ACC112 (cell line): ENCODE results near the gene HLF.
A peak's percentile ranks its signal among the peaks of the same experiment; 100 is the strongest.

Experiments
- H2AFZ ChIP-seq: fragments of 200-600 bp; sonication (generic); one replicate; pipeline ENCODE4 v1.6.0; 2017; ENCODE audit warnings: antibody characterized with exemption, low read length; ENCODE audit not compliant: unreplicated experiment
- H3K27ac ChIP-seq: fragments of 200-600 bp; sonication (generic); 2 replicates; pipeline ENCODE4 v1.5.1; 2014; ENCODE audit warnings: low read depth, mild to moderate bottlenecking, antibody characterized with exemption, low read length, moderate library complexity
- H3K27me3 ChIP-seq: fragments of 200-600 bp; sonication (generic); 2 replicates; pipeline ENCODE4 v1.6.1; 2014; ENCODE audit warnings: mild to moderate bottlenecking, antibody characterized with exemption, low read length, moderate library complexity, mixed read lengths; ENCODE audit not compliant: insufficient read depth
- H3K36me3 ChIP-seq: fragments of 200-600 bp; sonication (generic); 2 replicates; pipeline ENCODE4 v1.6.1; 2016; ENCODE audit warnings: mild to moderate bottlenecking, antibody characterized with exemption, low read length, moderate library complexity, mixed read lengths; ENCODE audit not compliant: insufficient read depth
- H3K4me1 ChIP-seq: fragments of 200-600 bp; sonication (generic); one replicate; pipeline ENCODE4 v1.6.1; 2016; ENCODE audit warnings: low read length, mixed read lengths; ENCODE audit not compliant: insufficient read depth, unreplicated experiment, control insufficient read depth
- H3K4me3 ChIP-seq: fragments of 200-600 bp; sonication (generic); 2 replicates; pipeline ENCODE4 v1.5.1; 2014; ENCODE audit warnings: mild to moderate bottlenecking, low read depth, low read length
- H3K79me2 ChIP-seq: fragments of 200-600 bp; sonication (generic); one replicate; pipeline ENCODE4 v1.6.0; 2016; ENCODE audit warnings: low read length; ENCODE audit not compliant: control insufficient read depth, unreplicated experiment, insufficient read depth

HLF gene

DNA sequence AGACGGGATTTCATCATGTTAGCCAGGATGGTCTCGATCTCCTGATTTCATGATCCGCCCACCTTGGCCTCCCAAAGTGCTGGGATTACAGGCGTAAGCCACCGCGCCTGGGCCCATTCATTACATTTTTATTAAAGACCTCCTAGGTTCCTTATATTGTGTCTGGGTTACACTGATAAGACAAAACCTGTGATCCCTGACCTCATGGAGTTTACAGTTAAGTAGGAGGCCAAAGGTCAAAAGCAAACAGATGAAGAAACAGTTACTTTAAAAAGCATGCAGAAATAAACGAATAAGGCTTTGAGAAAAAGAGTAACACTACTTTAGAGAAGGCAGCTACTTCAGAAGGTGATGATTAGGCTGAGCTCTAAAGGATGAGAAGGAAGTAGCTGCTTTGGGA lies 14.9 kb upstream of the HLF start:
- H3K27me3 ChIP-seq: peaks cover 76% of the 10 kb centered on the region
- H2AFZ ChIP-seq: no peak overlapping the region
- no peaks in the 10 kb centered on the region for H3K36me3 ChIP-seq
- H3K27ac ChIP-seq: no peak overlapping the region
- no peak overlapping the region for H3K4me3 ChIP-seq
- no peaks in the 10 kb centered on the region for H3K4me1 ChIP-seq
- no peaks in the 10 kb centered on the region for H3K79me2 ChIP-seq

DNA sequence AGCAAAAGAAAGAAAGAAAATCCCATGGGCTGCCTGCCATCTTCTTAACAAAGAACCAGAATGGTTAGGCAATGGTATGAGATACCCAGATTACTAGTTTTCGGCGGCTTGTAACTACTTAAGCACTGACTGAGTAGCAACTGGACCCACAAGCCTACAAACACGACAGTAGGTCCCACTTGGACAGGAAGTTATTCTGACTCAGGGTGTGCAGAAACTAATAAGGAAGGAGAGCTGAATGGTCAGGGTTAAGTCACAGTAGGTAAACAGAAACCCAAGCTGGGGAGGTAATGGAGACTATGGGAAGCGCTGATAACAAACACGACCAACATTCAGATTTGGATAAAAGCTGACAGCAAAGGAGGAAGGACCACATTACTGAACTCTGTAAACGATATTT lies 10.4 kb upstream of the HLF start:
- peaks cover 72% of the 10 kb centered on the region for H3K27me3 ChIP-seq
- H3K4me1 ChIP-seq: no peaks in the 10 kb centered on the region
- no peaks in the 10 kb centered on the region for H3K36me3 ChIP-seq
- no peak overlapping the region for H2AFZ ChIP-seq
- H3K27ac ChIP-seq: no peak overlapping the region
- H3K79me2 ChIP-seq: no peaks in the 10 kb centered on the region
- no peak overlapping the region for H3K4me3 ChIP-seq

DNA sequence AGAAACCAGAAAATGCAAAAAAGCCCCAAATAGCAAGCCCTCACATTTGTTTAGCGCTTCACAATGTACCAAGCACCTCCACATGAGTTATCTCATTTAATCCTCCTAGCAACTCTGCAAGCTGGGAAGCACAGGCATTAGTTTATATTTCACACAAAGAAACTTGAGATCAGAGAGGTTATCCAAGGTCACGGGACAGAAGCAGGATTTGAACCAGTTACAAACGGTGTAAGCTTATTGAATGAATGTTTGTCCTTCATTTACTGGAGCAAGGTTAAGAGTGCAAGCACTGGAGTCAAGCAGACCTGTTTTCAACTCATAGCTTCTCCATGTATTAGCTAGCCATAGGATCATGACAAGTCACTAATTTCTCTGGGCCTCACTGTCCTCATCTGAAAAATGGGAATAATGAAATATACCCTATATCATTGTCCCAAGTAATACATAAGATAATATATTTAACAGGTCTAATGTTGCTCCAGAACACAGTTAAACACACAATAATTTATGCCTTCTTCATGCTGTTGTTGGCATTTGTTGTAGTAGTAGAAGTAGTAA lies 6.1 kb upstream of the HLF start:
- no peaks in the 10 kb centered on the region for H3K36me3 ChIP-seq
- no peak overlapping the region for H3K27ac ChIP-seq
- peaks cover 89% of the 10 kb centered on the region for H3K27me3 ChIP-seq
- no peak overlapping the region for H3K4me3 ChIP-seq
- no peaks in the 10 kb centered on the region for H3K4me1 ChIP-seq
- H3K79me2 ChIP-seq: no peaks in the 10 kb centered on the region
- H2AFZ ChIP-seq: no peak overlapping the region

DNA sequence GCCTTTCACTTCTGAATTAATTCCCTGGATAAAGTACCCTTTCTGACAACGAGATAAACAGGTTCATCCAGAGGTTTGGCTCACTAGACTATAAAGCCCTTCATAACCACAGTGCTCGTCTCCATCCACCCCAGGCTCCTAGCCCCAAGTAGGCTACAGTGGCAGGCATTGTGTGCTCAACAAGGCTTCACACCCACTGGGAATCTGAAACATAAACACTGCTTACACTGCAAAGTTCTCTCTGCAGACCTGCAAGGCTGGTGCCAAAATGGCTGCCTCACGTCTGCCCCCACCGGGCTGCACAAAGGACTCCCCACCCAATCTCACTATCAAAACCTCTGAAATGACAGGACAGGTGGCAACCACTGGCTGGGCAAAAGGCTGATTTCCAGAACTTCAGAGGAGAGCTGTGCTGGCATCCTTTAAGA lies 5.1 kb upstream of the HLF start:
- Histone ChIP-seq H3K4me1 (no peaks in the 10 kb centered on the region), H3K36me3 (no peaks in the 10 kb centered on the region), H3K4me3 (no peak overlapping the region), H2AFZ (no peak overlapping the region), H3K27ac (no peak overlapping the region), H3K79me2 (no peaks in the 10 kb centered on the region), H3K27me3 (peaks cover 91% of the 10 kb centered on the region)

DNA sequence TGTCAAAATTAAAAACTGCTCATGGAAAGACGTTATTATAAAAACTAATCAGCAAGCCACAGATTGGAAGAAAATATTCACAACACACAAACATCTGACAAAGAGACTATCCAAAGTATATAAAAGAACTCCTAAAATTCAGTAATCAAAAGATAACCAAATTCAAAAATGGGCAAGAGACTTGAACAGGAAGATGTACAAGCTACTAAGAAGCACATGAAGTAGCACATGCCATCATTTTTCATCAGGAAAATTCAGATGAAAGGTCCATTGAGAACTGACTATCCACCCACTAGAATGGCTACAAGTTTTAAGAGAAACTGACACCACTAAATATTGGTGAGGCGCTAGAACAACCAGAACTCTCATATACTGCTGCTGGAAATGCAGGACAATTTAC lies 3.4 kb upstream of the HLF start:
- no peaks in the 10 kb centered on the region for H3K36me3 ChIP-seq
- H3K4me1 ChIP-seq: peaks cover 4% of the 10 kb centered on the region
- H3K27me3 ChIP-seq: peaks cover 88% of the 10 kb centered on the region
- no peak overlapping the region for H2AFZ ChIP-seq
- no peaks in the 10 kb centered on the region for H3K79me2 ChIP-seq
- no peak overlapping the region for H3K4me3 ChIP-seq
- no peak overlapping the region for H3K27ac ChIP-seq

DNA sequence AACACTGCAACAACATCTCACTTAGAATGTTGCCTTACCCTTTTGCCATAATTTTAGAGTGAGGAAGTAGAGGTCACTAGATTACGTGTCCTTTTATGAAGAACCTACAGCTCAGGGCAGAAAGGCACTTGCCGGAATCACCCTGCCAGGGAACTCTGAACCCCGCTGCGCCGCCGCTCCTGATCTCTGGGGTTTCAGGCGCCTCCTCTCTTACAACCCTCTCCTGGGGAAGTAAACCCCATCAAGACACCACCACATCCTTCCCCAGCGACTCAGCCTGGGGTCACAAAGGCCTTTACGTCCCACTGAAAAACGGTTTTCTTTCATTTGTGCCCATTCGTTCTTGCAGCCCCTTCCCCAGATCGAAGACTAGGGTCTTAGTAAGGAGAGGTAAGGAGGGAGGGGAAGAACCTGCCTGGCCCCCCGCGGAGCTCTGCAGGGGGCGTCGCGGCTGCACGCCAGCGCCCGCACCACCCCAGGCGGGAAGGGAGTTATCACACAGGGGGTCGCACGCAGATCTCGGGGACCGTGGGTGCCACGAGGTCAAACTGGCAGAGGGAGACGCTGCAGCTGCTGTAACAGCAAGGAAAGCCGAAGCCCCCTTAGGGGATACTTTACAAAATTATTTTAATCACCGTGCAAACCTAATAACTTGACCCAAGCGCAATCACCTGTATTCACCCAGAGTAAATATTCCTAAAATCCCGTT lies 1.0 kb upstream of the HLF start:
- Histone ChIP-seq H3K79me2 (no peaks in the 10 kb centered on the region), H3K4me1 (peaks cover 4% of the 10 kb centered on the region), H3K36me3 (no peaks in the 10 kb centered on the region), H3K27me3 (peaks cover 94% of the 10 kb centered on the region), H3K4me3 (no peak overlapping the region), H2AFZ (no peak overlapping the region), H3K27ac (no peak overlapping the region)

DNA sequence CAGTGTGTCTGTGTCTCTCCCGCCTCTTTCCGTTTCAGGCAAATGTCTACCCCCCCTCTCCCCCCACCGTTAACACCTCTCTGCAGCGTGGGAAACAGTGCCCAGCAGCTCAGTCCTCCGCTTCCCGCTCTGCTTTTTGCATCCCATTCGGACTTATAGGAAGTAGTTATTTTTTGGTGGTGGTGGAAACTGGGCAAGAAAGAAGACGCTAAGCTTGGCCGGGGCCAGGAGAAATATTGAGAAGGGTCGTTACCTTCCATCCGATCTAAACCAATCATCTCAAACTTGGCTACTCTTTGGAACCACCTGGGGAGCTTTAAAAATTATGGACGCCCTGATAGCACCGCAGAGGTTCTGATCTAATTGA lies 499 bp upstream of the HLF start:
- peak overlapping the region; percentile 78 for H3K4me3 ChIP-seq
- H3K4me1 ChIP-seq: peaks cover 4% of the 10 kb centered on the region
- no peak overlapping the region for H3K27ac ChIP-seq
- peaks cover 94% of the 10 kb centered on the region for H3K27me3 ChIP-seq
- H3K79me2 ChIP-seq: no peaks in the 10 kb centered on the region
- H2AFZ ChIP-seq: no peak overlapping the region
- no peaks in the 10 kb centered on the region for H3K36me3 ChIP-seq

DNA sequence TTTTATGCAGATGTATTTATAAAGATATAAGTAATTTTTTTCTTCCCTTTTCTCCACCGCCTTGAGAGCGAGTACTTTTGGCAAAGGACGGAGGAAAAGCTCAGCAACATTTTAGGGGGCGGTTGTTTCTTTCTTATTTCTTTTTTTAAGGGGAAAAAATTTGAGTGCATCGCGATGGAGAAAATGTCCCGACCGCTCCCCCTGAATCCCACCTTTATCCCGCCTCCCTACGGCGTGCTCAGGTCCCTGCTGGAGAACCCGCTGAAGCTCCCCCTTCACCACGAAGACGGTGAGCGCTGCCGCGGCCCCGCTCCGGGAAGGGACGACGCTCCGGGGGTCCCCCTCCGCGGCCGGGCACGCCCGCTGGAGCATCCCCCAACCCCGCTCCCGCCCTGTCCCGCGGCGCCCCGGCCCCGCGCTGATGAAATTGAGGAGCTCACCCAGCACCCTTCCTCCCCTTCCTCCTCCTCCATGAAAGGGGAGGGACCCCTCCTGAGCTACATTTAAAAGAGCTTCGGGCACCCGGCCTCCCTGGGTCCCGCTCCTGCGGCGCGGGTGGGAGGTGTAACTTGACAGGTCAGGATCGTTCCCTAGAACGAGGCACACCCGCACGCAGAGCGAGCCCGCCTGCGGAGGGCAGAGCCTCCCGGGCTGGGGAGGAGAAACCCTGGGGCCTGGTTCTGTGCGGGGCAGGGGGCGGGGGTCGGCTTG lies 706 bp downstream of the HLF start:
- Histone ChIP-seq H2AFZ (peak overlapping the region; percentile 75), H3K27me3 (peaks cover 87% of the 10 kb centered on the region), H3K79me2 (no peaks in the 10 kb centered on the region), H3K36me3 (no peaks in the 10 kb centered on the region), H3K4me1 (peaks cover 4% of the 10 kb centered on the region), H3K27ac (no peak overlapping the region), H3K4me3 (peak overlapping the region; percentile 78)

DNA sequence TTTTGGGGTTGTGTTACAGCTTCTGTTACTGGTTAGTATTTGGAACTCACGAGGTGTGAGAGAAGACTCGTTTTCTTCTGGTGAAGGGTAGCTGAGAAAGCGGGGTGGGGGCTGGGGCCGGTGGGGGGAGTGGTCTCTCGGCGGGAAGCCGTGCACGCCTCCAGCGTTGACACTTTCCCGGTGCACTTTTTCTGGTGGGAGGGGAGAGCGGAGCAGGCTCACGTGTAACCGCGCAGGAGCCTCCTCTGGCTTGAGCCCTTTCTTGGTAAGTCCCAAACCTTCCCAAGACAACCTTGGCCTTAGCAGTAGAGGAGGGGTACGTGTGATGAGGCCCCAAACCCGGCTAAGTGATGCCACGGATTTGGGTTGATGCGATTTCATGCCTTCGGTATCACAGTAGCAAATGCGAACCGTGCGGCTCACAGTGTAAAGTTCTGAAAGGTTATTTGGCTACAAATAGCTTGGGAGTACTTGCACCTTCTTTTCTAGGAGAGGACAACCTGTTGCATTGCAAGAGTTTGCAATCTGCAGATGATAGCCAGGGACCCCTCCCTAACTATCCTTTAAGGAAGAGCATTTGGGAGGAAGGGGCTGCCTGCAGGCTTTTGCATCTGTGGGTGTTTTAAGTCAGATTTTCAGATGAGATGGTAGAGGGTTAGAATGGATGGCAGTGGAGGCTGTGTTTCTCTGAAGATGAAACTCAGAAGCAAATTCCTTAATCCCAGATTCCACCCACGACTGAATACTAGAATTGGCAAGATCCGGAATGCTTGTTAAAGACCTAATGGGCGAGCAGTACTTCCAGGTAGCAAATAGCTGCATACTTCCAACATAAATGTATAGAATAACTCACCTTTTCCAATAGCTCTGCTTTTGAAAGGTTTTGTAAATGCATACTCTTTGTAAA lies 1.5 kb downstream of the HLF start:
- peak overlapping the region; percentile 78 for H3K4me3 ChIP-seq
- no peaks in the 10 kb centered on the region for H3K79me2 ChIP-seq
- H2AFZ ChIP-seq: no peak overlapping the region
- H3K27me3 ChIP-seq: peaks cover 79% of the 10 kb centered on the region
- no peak overlapping the region for H3K27ac ChIP-seq
- no peaks in the 10 kb centered on the region for H3K36me3 ChIP-seq
- H3K4me1 ChIP-seq: peaks cover 4% of the 10 kb centered on the region

DNA sequence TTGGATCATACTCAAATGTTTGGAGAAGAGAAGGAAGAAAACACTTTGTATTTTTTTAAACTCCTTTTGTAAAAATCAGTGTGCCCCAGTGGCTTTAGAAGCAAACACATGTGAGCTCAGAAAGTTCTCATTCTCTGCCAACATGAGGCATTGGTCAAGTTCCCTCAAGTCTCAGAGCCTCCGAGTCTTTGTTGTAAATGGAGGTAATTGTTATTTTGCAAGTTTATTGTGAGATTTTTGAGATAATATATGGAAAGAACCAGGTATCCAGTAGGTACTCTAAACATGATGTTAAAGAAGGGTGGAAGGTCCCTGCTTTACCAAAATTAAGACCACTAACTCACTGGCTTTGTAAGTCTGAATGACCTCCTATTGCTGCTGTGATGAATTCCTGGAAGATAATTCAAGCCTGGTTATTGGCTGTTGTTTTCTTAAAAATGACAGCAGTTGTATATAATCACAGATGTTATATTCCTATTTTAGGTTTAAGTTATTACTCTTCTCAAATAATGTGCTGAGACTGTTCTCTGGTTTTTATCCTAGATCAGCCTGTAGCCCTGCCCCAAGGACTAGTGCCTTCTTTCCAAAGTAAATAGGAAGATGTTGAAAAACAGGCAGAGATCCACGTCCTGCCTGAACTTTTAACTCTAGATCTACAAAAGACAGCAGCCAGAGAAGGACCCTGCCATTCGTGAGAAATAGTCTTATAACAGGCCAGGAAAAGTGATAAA lies 2.4 kb downstream of the HLF start:
- Histone ChIP-seq H3K27ac (no peak overlapping the region), H2AFZ (no peak overlapping the region), H3K4me1 (peaks cover 4% of the 10 kb centered on the region), H3K4me3 (no peak overlapping the region), H3K27me3 (peaks cover 71% of the 10 kb centered on the region), H3K36me3 (no peaks in the 10 kb centered on the region), H3K79me2 (no peaks in the 10 kb centered on the region)
